Measurements from ENCODE around the gene NSG2.

DNA sequence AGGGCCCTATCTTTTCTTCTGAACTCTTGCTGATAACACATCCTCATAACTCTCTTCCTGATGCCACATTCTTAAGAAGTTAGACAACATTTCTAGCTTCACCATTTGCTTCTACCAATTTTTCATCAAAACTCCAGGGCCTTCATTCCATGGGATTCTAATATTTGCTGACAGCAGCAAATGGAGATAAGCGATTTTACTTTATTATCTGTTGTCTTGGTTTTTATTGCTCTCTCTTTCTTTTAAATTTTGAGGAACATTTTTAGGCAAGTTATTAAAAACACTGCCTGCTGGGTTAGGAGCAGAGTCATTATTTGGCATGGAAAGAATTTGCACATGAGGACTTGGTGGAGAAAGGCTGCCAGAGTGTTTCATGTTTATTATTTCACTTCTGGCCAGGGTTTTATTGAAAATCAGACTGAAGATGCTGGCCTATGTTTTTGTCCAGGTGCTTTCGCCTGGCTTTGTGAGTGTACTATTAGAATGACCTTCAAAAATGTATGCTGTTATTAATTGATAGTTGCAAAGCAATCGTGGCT lies 27.7 kb downstream of the NSG2 start:
- TF ChIP-seq TCF7L2 (IDR thresholded peaks at IDR 0.05; ENCODE audit: borderline replicate concordance, low read depth, low read length), result no peak
- TF ChIP-seq, protein P1, sequence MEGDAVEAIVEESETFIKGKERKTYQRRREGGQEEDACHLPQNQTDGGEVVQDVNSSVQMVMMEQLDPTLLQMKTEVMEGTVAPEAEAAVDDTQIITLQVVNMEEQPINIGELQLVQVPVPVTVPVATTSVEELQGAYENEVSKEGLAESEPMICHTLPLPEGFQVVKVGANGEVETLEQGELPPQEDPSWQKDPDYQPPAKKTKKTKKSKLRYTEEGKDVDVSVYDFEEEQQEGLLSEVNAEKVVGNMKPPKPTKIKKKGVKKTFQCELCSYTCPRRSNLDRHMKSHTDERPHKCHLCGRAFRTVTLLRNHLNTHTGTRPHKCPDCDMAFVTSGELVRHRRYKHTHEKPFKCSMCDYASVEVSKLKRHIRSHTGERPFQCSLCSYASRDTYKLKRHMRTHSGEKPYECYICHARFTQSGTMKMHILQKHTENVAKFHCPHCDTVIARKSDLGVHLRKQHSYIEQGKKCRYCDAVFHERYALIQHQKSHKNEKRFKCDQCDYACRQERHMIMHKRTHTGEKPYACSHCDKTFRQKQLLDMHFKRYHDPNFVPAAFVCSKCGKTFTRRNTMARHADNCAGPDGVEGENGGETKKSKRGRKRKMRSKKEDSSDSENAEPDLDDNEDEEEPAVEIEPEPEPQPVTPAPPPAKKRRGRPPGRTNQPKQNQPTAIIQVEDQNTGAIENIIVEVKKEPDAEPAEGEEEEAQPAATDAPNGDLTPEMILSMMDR (tag by site-specific recombination; IDR thresholded peaks at IDR 0.05), result no peak
- no peak for TF ChIP-seq ZNF660 (tag by site-specific recombination; IDR thresholded peaks at IDR 0.05)

All from HEK293 (cell line).